Measurements from ENCODE around the gene HEXIM2.

Gene HEXIM2, protein sequence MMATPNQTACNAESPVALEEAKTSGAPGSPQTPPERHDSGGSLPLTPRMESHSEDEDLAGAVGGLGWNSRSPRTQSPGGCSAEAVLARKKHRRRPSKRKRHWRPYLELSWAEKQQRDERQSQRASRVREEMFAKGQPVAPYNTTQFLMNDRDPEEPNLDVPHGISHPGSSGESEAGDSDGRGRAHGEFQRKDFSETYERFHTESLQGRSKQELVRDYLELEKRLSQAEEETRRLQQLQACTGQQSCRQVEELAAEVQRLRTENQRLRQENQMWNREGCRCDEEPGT

DNA sequence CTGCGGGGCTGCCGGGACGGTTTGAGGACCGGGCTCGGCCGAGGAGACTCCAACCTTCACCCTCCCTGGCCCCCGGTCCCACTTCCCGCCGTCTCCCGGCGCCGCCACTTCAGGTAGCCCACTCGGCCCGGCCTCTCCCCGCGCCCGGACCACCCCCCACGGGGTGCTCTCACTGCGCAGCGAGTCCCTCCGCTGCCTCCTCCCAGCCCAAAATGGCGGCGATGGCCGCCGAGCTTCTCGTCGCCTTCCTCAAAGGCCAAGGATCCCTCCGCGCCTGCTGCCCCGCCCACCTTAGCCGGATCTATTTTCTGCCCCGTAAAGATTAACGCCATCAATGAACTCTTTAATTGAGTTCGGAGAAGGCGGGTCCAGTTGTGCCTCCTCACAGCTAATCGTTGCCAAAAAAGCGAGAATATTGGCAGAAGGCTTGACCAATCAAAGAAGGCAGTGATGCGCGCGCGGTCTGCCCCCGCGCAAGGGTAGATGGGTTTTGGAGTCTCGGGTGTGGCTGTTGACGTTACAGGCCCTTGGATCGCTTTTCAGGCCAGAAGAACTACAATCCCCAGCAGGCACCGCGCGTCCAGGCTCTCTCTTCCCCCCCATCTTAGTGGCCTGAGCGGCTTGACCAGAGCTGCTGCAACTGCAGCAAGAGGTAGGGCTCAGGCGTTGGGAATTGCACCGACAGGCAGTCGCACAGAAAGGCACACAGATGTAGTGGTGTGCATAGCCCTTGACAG is at the start of gene HEXIM2:
Gene HEXIM2, plus strand, starts transcription at position 588 of the 737 bp plus-strand sequence. CDS start 919 bp downstream, outside the sequence.
- peak; percentile 30; the same call in 1 of the 2 replicates for TF ChIP-seq GATA2 (IDR thresholded peaks at IDR 0.05; ENCODE audit: low read depth, low read length)
- no peak for TF ChIP-seq GATA3 (IDR thresholded peaks at IDR 0.05; ENCODE audit: low read depth, low read length)

DNA sequence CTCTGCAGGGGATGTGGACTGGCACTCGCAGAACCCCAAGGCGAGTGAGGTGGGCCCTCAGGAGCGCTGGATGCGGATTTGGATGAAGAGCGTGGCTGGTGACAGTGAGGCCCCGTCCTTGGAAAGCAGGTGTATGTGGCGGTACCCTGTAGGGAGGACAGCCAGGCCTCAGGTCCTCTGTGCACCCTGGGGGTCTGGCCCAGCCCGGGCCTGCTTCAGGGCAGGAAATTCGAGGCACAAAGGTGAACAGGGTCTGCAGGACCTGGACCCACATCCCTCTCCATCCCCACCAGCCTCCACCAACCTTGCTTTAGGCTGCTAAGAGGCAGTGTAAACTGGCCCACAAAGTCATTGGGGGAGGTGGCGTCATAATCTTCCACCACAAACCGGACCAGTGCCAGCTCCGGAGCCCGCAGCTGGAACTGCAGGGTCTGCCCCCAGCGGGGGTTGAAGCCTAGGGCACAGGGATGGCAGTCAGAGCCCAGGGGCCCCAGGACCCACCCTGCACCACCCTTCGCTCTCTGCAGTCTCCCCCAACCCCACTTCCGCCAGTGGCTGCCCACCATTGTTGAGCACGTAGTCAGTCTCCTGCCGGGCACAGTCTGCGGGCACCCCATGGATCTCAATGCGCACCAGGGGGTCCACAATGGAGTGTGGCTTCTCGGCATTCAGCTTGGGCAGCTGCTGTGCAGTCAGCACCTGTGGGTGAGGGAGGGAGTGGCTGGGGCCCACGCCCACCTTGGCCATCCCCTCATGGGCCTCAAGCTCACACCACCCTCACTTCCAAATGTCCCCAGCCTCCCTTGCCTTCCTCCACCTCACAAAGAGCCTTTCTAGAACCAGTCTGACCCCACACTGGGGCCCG is 48.9 kb upstream of the HEXIM2 start:
- TF ChIP-seq GATA2 (IDR thresholded peaks at IDR 0.05; ENCODE audit: low read depth, low read length) (no peak), GATA3 (IDR thresholded peaks at IDR 0.05; ENCODE audit: low read depth, low read length) (no peak)

DNA sequence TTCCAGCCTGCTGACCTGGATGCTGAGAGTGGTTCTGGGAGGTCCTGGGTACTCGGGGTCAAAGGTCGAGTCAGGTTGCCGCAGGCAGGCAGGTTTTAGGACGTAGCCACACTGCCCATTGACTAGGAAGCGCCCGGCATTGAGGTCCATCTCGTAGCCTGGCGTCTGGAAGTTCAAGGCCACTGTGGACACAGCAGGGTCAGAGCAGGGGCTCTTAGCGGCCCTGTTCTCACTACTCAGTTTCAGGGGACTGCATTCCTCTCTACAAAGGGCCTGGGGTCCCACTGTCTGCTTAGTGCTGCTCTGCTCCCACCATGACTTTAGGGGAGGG is 48.3 kb upstream of the HEXIM2 start:
- TF ChIP-seq GATA2 (IDR thresholded peaks at IDR 0.05; ENCODE audit: low read depth, low read length): no peak
- no peak for TF ChIP-seq GATA3 (IDR thresholded peaks at IDR 0.05; ENCODE audit: low read depth, low read length)

DNA sequence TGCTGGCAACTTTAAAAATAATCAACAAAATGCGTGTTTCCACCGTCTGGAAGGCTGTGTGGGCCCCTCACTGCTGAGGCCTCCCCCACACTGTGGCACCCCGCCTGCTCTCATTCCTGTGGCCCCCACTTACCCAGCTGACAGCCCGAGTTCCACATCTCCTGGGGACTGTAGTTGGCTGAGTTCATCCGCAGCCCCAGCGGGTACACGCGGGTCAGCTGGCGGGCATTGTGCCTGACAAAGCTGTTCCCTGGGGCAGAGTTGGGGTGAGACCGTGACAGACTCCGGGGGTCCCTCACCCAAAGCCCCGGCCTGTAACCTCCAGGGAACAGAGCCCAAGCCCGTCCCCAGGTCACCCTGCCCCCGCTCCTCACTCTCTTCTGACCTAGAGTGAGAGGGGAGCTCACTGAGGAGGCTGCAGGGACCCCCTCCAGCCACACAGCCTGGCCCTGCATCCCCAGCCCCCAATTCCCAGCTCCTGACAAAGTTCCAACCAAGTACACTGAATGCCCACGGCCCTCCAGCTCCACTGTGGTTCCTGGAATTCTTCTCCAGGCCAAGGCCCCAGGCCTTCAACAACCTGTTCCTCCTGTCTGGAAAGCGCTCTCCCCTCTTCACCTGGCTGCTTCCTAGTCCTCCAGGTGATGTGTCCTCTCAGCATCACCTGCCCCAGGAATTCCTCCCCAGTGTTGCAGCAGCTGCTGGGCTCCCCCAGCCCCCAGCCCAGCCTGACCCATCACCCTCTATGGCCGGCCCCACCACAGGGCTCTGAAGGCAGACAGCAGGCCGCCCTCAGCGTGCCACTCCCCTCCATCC is 47.4 kb upstream of the HEXIM2 start:
- TF ChIP-seq GATA2 (IDR thresholded peaks at IDR 0.05; ENCODE audit: low read depth, low read length): no peak
- no peak for TF ChIP-seq GATA3 (IDR thresholded peaks at IDR 0.05; ENCODE audit: low read depth, low read length)

DNA sequence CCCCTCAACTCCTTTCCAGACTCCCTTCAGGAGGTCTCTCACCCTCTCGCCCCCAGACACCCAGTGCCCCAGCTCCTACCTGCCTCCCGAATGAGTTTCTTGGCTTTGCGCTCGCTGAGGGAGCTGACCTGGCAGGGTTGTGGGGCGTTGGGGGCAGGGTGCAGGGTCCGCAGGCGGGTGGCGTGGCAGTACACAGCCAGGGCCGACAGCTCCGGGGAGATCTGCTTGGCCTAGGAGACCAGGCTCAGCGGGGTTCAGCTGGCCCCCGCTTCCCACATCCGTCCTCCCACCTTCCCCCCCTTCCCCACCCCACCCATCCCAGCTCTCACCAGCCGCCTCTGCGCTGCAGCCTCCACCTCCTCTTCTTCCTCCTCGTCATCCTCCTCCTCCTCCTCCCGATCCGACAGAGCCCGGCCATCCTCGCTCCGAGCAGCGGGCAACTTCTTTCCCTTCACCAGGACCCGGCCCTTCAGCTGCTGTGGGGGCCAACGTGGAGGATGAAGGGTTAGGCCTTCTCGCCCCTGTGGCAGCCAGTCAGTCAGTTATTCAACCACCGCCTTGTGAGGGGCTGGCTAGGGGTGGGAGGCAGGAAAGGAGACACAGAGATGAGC is 46.6 kb upstream of the HEXIM2 start:
- no peak for TF ChIP-seq GATA3 (IDR thresholded peaks at IDR 0.05; ENCODE audit: low read depth, low read length)
- no peak for TF ChIP-seq GATA2 (IDR thresholded peaks at IDR 0.05; ENCODE audit: low read depth, low read length)

DNA sequence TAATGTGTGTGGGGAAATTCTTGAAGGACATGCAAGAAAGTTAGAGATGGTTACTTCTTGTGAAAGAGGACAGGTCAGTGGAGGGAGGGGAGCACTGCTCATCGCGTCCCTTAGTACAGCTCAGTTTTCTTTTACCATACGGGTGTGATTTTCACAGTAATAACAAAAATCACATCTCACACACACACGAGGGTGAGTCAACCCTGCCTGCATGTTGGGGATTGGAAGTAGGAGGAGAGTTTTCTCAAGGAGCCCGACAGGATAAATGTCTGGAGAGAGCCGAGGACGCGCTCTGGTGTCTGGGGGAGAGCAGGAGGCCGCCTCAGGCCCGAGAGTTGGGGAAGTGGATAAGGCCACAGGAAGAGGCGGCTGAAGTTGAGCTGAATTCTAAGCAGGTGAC is 45.8 kb upstream of the HEXIM2 start:
- TF ChIP-seq GATA2 (IDR thresholded peaks at IDR 0.05; ENCODE audit: low read depth, low read length) (no peak), GATA3 (IDR thresholded peaks at IDR 0.05; ENCODE audit: low read depth, low read length) (no peak)

DNA sequence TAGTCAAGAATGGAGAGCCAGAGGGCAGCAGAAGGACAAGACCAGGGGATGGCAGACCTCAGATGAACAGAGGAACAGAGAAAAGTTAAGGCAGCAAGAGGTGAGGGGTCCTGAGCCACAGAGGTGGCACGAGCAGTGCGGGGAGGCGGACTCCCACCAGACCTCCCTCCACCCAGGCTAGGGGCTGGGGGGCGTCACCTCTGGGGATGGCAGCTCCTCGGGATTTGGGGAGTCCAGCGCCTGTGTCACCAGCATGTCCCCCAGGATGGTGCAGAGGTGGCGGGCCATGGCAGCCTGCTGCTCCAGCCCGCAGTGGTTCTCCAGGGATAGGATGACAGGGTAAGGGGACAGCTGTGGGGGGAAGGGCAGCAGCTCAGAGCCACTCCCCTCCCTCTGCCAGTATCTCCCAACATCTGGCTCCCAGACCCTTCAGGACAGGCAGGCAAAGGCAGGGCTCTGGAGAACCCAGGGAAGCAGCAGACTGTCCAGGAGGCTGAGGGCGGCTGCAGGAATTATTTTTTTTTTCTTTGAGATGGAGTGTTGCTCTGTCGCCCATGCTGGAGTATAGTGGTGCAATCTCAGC is 45.1 kb upstream of the HEXIM2 start:
- TF ChIP-seq GATA2 (IDR thresholded peaks at IDR 0.05; ENCODE audit: low read depth, low read length) (peak; percentile 60), GATA3 (IDR thresholded peaks at IDR 0.05; ENCODE audit: low read depth, low read length) (no peak)

DNA sequence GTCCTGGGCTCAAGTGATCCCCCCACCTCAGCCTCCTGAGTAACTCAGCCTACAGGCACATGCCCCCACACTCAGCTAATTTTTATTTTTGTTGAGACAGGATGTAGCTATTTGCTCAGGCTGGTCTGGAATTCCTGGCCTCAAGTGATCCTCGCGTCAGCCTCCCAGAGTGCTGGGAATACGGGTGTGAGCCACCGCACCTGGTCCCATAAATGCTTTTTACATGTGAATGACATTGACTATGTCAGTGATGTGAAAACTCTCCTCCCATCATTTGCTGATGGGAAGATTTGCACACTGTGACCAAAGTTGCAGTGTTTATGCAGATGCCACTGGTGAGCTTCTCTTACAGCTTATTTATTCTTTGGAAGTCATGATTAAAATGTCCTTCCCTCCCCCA is 44.3 kb upstream of the HEXIM2 start:
- TF ChIP-seq GATA2 (IDR thresholded peaks at IDR 0.05; ENCODE audit: low read depth, low read length) (no peak), GATA3 (IDR thresholded peaks at IDR 0.05; ENCODE audit: low read depth, low read length) (no peak)

DNA sequence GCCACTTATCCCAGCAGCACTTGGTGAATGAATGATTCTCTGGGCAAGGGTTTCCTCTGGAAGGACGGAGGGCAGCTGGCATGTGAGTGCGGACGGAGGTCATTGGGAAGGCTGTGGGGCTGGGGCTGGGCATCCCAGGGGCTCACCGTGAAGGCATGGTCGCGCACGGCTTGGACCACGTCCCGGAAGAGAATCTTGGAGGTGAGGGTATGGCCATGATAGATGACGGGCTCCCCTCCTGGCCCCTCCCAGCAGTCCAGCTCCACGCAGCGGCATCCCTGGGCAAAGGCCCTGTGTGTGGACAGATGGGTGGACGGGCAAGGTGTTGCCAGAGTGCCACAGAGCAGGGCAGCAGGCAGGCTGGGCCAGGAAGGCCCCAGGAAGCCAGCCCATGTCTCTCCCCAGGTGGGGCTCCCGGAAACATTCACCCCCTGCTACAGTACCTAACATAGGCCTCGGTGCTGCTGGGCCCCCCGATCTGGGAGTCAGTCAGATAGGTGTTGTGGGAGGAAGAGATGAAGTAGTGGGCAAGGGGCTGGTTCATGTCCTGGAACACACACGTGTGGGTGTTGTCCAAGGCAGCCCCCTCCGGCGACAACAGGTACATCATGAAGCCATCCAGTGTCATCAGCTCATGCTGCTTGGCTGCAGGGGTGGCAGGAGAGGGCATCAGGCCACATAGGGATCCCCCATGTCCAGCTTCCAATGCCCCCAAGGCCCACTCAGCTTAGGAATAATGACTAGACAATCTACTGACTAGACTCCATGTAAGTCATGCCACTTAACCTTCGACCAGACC is 43.6 kb upstream of the HEXIM2 start:
- TF ChIP-seq GATA2 (IDR thresholded peaks at IDR 0.05; ENCODE audit: low read depth, low read length): no peak
- no peak for TF ChIP-seq GATA3 (IDR thresholded peaks at IDR 0.05; ENCODE audit: low read depth, low read length)

DNA sequence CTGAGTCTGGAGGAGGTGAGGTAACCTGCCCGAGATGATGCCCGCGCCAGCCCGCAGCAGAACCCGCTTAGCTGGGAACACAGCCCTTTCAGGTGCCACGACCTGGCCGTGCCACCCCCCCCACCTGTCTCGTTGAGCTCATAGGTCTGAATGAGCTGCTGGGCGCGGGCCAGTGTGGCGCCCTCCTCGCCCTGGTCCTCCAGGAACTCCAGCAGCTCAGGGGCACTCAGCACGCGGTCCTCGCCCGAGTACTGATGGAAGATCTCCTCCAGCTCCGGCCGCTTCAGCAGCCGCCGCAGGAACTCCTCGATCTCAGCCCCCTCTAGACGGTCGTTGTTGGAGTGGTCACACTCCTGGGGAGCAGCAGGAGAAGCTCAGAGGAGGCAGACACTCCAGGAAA is 43.0 kb upstream of the HEXIM2 start:
- no peak for TF ChIP-seq GATA3 (IDR thresholded peaks at IDR 0.05; ENCODE audit: low read depth, low read length)
- TF ChIP-seq GATA2 (IDR thresholded peaks at IDR 0.05; ENCODE audit: low read depth, low read length): no peak

DNA sequence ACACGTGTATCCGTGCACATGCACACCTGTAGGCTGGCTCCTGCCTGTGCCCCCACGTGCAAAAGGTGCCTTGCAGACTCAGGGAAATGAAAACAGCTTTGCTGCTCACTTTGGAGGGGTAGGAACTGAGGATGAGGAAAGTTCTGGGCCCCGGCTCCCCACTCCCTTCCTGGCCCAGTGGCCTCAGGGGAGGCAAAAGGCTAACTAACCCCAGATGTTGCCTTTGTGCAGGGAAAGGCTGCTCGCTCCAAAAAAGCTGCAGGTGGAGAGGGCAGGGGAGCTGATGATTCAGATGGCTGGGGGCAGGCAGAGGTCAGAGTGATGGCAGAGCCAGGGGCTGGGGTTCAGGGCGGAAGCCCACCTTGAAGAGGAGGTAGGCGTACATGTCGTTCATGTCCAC is 41.7 kb upstream of the HEXIM2 start:
- no peak for TF ChIP-seq GATA2 (IDR thresholded peaks at IDR 0.05; ENCODE audit: low read depth, low read length)
- TF ChIP-seq GATA3 (IDR thresholded peaks at IDR 0.05; ENCODE audit: low read depth, low read length): no peak

DNA sequence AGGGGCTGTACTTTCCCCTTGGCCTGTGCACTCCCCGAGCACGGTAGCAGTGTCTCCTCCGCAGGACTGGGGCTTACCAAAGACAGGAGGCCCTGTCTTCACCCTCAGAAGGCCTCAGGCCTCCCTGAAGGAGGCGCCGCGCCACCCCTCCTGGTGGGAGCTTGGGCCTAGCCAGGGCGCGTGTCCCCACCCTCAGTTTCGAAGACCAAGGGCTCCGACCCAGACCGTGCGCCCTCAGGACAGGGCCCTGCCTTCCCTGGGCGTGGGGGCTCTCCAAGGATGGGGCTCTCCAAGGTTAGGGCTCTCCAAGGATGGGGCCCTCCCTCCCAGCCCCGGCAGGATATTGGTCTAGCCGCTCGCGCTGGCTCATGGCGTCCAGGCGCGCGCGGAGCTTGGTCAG is 41.1 kb upstream of the HEXIM2 start:
- TF ChIP-seq GATA2 (IDR thresholded peaks at IDR 0.05; ENCODE audit: low read depth, low read length) (no peak), GATA3 (IDR thresholded peaks at IDR 0.05; ENCODE audit: low read depth, low read length) (no peak)

Data from SH-SY5Y (cell line).